ENCODE measurements around the gene ZNF407.

ZNF407 gene

GRCh38 chr18:74630804-74631203 lies 33.1 kb downstream of the ZNF407 start:
- Histone ChIP-seq H3K27ac (ENCODE audit: low read depth, low read length) (no peak overlapping the region), H3F3A (ENCODE audit: control insufficient read depth, insufficient read depth) (no peaks in the 10 kb centered on the region), H3K4me2 (ENCODE audit: low read length) (no peak overlapping the region), H3K4me3 (ENCODE audit: low read length) (no peak overlapping the region), H3K9me2 (replicated peaks; ENCODE audit: control insufficient read depth, low read length) (no peaks in the 10 kb centered on the region), H3K9me3 (ENCODE audit: control insufficient read depth, insufficient read depth, low read length) (no peaks in the 10 kb centered on the region), H3K79me2 (ENCODE audit: control insufficient read depth, low read length) (peaks cover 21% of the 10 kb centered on the region), H3K36me3 (ENCODE audit: control insufficient read depth, low read length) (peaks cover 35% of the 10 kb centered on the region), H4K20me1 (ENCODE audit: control insufficient read depth, insufficient read depth, low read depth, low read length) (0 out of 2 replicates have a peak, but pooled peaks cover 7% of the 10 kb centered on the region), H3K4me1 (ENCODE audit: control insufficient read depth, low read length) (no peaks in the 10 kb centered on the region), H3K27me3 (ENCODE audit: control insufficient read depth, low read length) (no peaks in the 10 kb centered on the region)
- TF ChIP-seq, protein P1, sequence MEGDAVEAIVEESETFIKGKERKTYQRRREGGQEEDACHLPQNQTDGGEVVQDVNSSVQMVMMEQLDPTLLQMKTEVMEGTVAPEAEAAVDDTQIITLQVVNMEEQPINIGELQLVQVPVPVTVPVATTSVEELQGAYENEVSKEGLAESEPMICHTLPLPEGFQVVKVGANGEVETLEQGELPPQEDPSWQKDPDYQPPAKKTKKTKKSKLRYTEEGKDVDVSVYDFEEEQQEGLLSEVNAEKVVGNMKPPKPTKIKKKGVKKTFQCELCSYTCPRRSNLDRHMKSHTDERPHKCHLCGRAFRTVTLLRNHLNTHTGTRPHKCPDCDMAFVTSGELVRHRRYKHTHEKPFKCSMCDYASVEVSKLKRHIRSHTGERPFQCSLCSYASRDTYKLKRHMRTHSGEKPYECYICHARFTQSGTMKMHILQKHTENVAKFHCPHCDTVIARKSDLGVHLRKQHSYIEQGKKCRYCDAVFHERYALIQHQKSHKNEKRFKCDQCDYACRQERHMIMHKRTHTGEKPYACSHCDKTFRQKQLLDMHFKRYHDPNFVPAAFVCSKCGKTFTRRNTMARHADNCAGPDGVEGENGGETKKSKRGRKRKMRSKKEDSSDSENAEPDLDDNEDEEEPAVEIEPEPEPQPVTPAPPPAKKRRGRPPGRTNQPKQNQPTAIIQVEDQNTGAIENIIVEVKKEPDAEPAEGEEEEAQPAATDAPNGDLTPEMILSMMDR (IDR thresholded peaks at IDR 0.05; ENCODE audit: low read depth, low read length, poor library complexity, severe bottlenecking) = no peak
- TF ChIP-seq EZH2phosphoT487 (IDR thresholded peaks at IDR 0.05; ENCODE audit: borderline replicate concordance, low read length) = no peak

- peaks cover 35% of the 10 kb centered on the region for H3K36me3 ChIP-seq (ENCODE audit: control insufficient read depth, low read length)
- H3K27ac ChIP-seq (ENCODE audit: low read depth, low read length) = no peak overlapping the region
- no peaks in the 10 kb centered on the region for H3K9me3 ChIP-seq (ENCODE audit: control insufficient read depth, insufficient read depth, low read length)
- no peak overlapping the region for H3K4me3 ChIP-seq (ENCODE audit: low read length)
- no peak for TF ChIP-seq EZH2phosphoT487 (IDR thresholded peaks at IDR 0.05; ENCODE audit: borderline replicate concordance, low read length)
- TF ChIP-seq, protein P1 (IDR thresholded peaks at IDR 0.05; ENCODE audit: low read depth, low read length, poor library complexity, severe bottlenecking) = no peak
- 0 out of 2 replicates have a peak, but pooled peaks cover 6% of the 10 kb centered on the region for H4K20me1 ChIP-seq (ENCODE audit: control insufficient read depth, insufficient read depth, low read depth, low read length)
- H3K27me3 ChIP-seq (ENCODE audit: control insufficient read depth, low read length) = no peaks in the 10 kb centered on the region
- H3K4me2 ChIP-seq (ENCODE audit: low read length) = no peak overlapping the region
- H3K9me2 ChIP-seq (replicated peaks; ENCODE audit: control insufficient read depth, low read length) = no peaks in the 10 kb centered on the region
- no peaks in the 10 kb centered on the region for H3K4me1 ChIP-seq (ENCODE audit: control insufficient read depth, low read length)
- peaks cover 19% of the 10 kb centered on the region for H3K79me2 ChIP-seq (ENCODE audit: control insufficient read depth, low read length)
- H3F3A ChIP-seq (ENCODE audit: control insufficient read depth, insufficient read depth) = no peaks in the 10 kb centered on the region
These were observed 33.5 kb downstream of the ZNF407 start for GRCh38 chr18:74631212-74631611.

DNA sequence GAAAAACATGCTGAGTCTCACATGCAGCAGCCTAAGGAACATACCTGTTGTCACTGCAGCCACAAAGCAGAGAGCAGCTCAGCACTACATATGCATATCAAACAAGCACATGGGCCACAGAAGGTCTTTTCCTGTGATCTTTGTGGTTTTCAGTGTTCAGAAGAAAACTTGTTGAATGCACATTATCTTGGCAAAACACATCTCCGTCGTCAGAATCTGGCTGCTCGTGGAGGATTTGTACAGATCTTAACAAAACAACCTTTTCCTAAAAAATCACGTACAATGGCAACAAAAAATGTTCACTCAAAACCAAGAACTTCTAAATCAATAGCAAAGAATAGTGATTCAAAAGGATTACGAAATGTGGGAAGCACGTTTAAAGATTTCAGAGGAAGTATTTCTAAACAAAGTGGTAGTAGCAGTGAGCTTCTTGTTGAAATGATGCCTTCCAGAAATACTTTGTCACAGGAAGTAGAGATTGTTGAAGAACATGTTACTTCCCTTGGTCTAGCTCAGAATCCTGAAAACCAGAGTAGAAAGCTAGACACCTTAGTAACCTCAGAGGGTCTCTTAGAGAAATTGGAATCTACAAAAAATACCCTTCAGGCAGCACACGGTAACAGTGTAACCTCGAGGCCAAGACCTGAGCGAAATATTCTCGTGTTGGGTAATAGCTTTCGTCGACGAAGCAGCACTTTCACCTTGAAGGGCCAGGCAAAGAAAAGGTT lies 34.1 kb downstream of the ZNF407 start:
- Histone ChIP-seq H3K4me3 (ENCODE audit: low read length) (no peak overlapping the region), H3K4me1 (ENCODE audit: control insufficient read depth, low read length) (no peaks in the 10 kb centered on the region), H3K36me3 (ENCODE audit: control insufficient read depth, low read length) (peaks cover 35% of the 10 kb centered on the region), H4K20me1 (ENCODE audit: control insufficient read depth, insufficient read depth, low read depth, low read length) (0 out of 2 replicates have a peak, but pooled peaks cover 2% of the 10 kb centered on the region), H3K9me2 (replicated peaks; ENCODE audit: control insufficient read depth, low read length) (no peaks in the 10 kb centered on the region), H3K9me3 (ENCODE audit: control insufficient read depth, insufficient read depth, low read length) (no peaks in the 10 kb centered on the region), H3K4me2 (ENCODE audit: low read length) (no peak overlapping the region), H3K27me3 (ENCODE audit: control insufficient read depth, low read length) (no peaks in the 10 kb centered on the region), H3F3A (ENCODE audit: control insufficient read depth, insufficient read depth) (no peaks in the 10 kb centered on the region), H3K79me2 (ENCODE audit: control insufficient read depth, low read length) (peaks cover 13% of the 10 kb centered on the region), H3K27ac (ENCODE audit: low read depth, low read length) (no peak overlapping the region)
- TF ChIP-seq, protein P1 (IDR thresholded peaks at IDR 0.05; ENCODE audit: low read depth, low read length, poor library complexity, severe bottlenecking) = no peak
- TF ChIP-seq EZH2phosphoT487 (IDR thresholded peaks at IDR 0.05; ENCODE audit: borderline replicate concordance, low read length) = no peak
